ENCODE measurements around the gene TTC34. TPM values are rescaled to one million over a fixed set of nuclear protein-coding genes. Genes with fewer than 3 reads are reported as not detected.

TTC34 gene
- polyA plus RNA-seq, 1 donor (not counting 4 experiments of a cell fraction or from before 2014, with no cell fraction given) = 0.04 TPM

- Histone ChIP-seq H3K9ac (ENCODE audit: control insufficient read depth, extremely low read depth, insufficient read depth, low read length) (no peak overlapping the region), H3K4me2 (ENCODE audit: control insufficient read depth, extremely low read depth, insufficient read depth, low read depth, low read length) (no peak overlapping the region), H3K9me1 (ENCODE audit: control insufficient read depth, extremely low read depth, insufficient read depth, low read length) (no peaks in the 10 kb centered on the region), H3K36me3 (ENCODE audit: control insufficient read depth in 2 of 2, extremely low read depth in 1 of 2, insufficient read depth in 2 of 2, low read length in 2 of 2) (no peaks in the 10 kb centered on the region), H3K27ac (ENCODE audit: control insufficient read depth, insufficient read depth, low read length) (no peak overlapping the region), H3K27me3 (ENCODE audit: control insufficient read depth, extremely low read depth, insufficient read depth, low read length) (no peaks in the 10 kb centered on the region), H4K20me1 (ENCODE audit: control insufficient read depth, extremely low read depth, insufficient read depth, low read length) (no peaks in the 10 kb centered on the region), H3K4me1 (ENCODE audit: control insufficient read depth, extremely low read depth, insufficient read depth, low read length) (no peaks in the 10 kb centered on the region), H3K4me3 (ENCODE audit: control insufficient read depth in 2 of 3, extremely low read depth in 1 of 3, insufficient read depth in 2 of 3, low read depth in 1 of 3, low read length in 3 of 3) (no peak overlapping the region), H2AFZ (ENCODE audit: control insufficient read depth, low read length) (no peak overlapping the region), H3K79me2 (ENCODE audit: control insufficient read depth, insufficient read depth, low read length) (no peaks in the 10 kb centered on the region), H3K9me3 (ENCODE audit: control insufficient read depth, low read depth, low read length) (peaks cover 10% of the 10 kb centered on the region)
- dilution Hi-C loops (cut with MboI; ENCODE audit: extremely low pct_ligation_motif_present, low sequenced_read_pairs) = no loop called here
- DNase-seq (ENCODE audit: low read depth, low spot score) (no peak), FAIRE-seq (no peak)
- no peak for TF ChIP-seq CTCF (optimal IDR thresholded peaks at IDR 0.05 in 1 of 3, IDR thresholded peaks at IDR 0.05 in 1 of 3, conservative IDR thresholded peaks at IDR 0.05 in 1 of 3; ENCODE audit: extremely low read depth in 1 of 3, insufficient read depth in 2 of 3, low read length in 3 of 3)
- TF ChIP-seq EZH2 (IDR thresholded peaks at IDR 0.05; ENCODE audit: low read length) = no peak
These were observed 28.5 kb upstream of the TTC34 start for GRCh38 chr1:2829846-2830615.

GRCh38 chr1:2828586-2829250 is 27.2 kb upstream of the TTC34 start:
- FAIRE-seq = no peak
- no peak overlapping the region for H3K27ac ChIP-seq (ENCODE audit: control insufficient read depth, insufficient read depth, low read length)
- DNase-seq (ENCODE audit: low read depth, low spot score) = no peak
- H3K9ac ChIP-seq (ENCODE audit: control insufficient read depth, extremely low read depth, insufficient read depth, low read length) = no peak overlapping the region
- no peaks in the 10 kb centered on the region for H4K20me1 ChIP-seq (ENCODE audit: control insufficient read depth, extremely low read depth, insufficient read depth, low read length)
- H3K4me2 ChIP-seq (ENCODE audit: control insufficient read depth, extremely low read depth, insufficient read depth, low read depth, low read length) = no peak overlapping the region
- no peaks in the 10 kb centered on the region for H3K36me3 ChIP-seq (ENCODE audit: control insufficient read depth in 2 of 2, extremely low read depth in 1 of 2, insufficient read depth in 2 of 2, low read length in 2 of 2)
- H2AFZ ChIP-seq (ENCODE audit: control insufficient read depth, low read length) = no peak overlapping the region
- H3K4me3 ChIP-seq (ENCODE audit: control insufficient read depth in 2 of 3, extremely low read depth in 1 of 3, insufficient read depth in 2 of 3, low read depth in 1 of 3, low read length in 3 of 3) = no peak overlapping the region
- H3K27me3 ChIP-seq (ENCODE audit: control insufficient read depth, extremely low read depth, insufficient read depth, low read length) = no peaks in the 10 kb centered on the region
- no peaks in the 10 kb centered on the region for H3K9me1 ChIP-seq (ENCODE audit: control insufficient read depth, extremely low read depth, insufficient read depth, low read length)
- no peaks in the 10 kb centered on the region for H3K4me1 ChIP-seq (ENCODE audit: control insufficient read depth, extremely low read depth, insufficient read depth, low read length)
- no peaks in the 10 kb centered on the region for H3K79me2 ChIP-seq (ENCODE audit: control insufficient read depth, insufficient read depth, low read length)
- no peak for TF ChIP-seq EZH2 (IDR thresholded peaks at IDR 0.05; ENCODE audit: low read length)
- no peak for TF ChIP-seq CTCF (optimal IDR thresholded peaks at IDR 0.05 in 1 of 3, IDR thresholded peaks at IDR 0.05 in 1 of 3, conservative IDR thresholded peaks at IDR 0.05 in 1 of 3; ENCODE audit: extremely low read depth in 1 of 3, insufficient read depth in 2 of 3, low read length in 3 of 3)
- peaks cover 9% of the 10 kb centered on the region for H3K9me3 ChIP-seq (ENCODE audit: control insufficient read depth, low read depth, low read length)
- dilution Hi-C loops (cut with MboI; ENCODE audit: extremely low pct_ligation_motif_present, low sequenced_read_pairs) = no loop called here
